ENCODE data around the gene GRK5.

Gene GRK5

DNA sequence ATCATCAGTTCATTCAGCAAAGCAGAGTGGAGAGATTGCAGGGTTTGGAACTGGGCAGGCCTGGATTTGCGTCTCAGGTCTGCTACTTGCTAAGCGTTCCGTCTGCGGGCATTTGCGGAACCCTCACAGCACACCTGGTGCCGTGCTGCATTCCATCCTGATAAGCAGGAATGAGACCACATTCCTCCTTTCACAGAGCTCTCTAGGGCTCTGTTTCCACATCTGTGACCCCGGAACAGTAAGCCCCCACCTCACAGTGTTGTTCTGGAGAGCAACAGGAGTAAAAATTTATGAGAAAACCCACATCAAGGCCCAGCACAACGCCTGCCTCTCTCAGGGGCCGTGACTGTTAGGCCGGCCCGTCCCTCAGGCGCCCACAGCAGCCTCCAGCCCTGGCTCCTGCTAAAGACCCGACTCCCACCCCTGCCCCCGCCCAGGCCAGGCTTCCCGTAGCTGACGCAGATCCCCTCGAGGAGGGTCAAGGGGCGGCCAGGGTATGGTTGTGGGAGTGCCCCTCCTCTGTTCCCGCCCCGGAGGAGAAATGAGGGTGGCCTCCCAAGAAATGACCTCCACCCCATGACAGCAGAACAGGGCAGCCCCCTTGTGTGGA is 206.2 kb downstream of the GRK5 start:
- Histone ChIP-seq H2BK120ac (ENCODE audit: low read depth, low read length) (peak overlapping the region; percentile 98), H2AFZ (ENCODE audit: low read depth, low read length) (no peak overlapping the region), H3K27ac (ENCODE audit: low read length, poor library complexity, severe bottlenecking) (no peak overlapping the region), H3K36me3 (ENCODE audit: control insufficient read depth in 1 of 2, insufficient read depth in 2 of 2, low read depth in 1 of 2, low read length in 2 of 2) (peaks cover 0 to 3% of the 10 kb centered on the region in 2 experiments), H3K27me3 (ENCODE audit: control insufficient read depth in 1 of 2, insufficient read depth in 1 of 2, low read length in 2 of 2) (no peaks in the 10 kb centered on the region), H2BK5ac (ENCODE audit: low read depth, low read length, poor library complexity, severe bottlenecking) (no peak overlapping the region), H3K23ac (ENCODE audit: low read length in 2 of 2) (peak overlapping the region in 1 of 2 experiments; percentile 11), H3K4me1 (ENCODE audit: control insufficient read depth, insufficient read depth, low read depth, low read length) (peaks cover 49% of the 10 kb centered on the region), H2AK5ac (ENCODE audit: low read length, severe bottlenecking) (no peak overlapping the region), H2BK12ac (ENCODE audit: low read length in 2 of 2) (peak overlapping the region; percentile 84 to 94), H3K4me3 (ENCODE audit: insufficient read depth in 1 of 2, low read depth in 1 of 2, low read length in 2 of 2) (no peak overlapping the region), H4K91ac (ENCODE audit: low read length) (peak overlapping the region; percentile 97), H3K4me2 (ENCODE audit: low read length, poor library complexity, severe bottlenecking) (no peak overlapping the region), H4K8ac (ENCODE audit: low read length) (peak overlapping the region; percentile 93), H3K14ac (ENCODE audit: low read length in 2 of 2) (peak overlapping the region in 1 of 2 experiments; percentile 55), H3K9me3 (ENCODE audit: control insufficient read depth, low read length) (no peaks in the 10 kb centered on the region), H2BK15ac (ENCODE audit: low read depth, poor library complexity, severe bottlenecking) (peak overlapping the region; percentile 4), H3K79me1 (replicated peaks; ENCODE audit: low read length, poor library complexity, severe bottlenecking) (peaks cover 4% of the 10 kb centered on the region), H3K9ac (ENCODE audit: low read length) (no peak overlapping the region), H3K4ac (ENCODE audit: low read depth in 1 of 2, low read length in 2 of 2) (peak overlapping the region; percentile 64 to 90), H3K18ac (ENCODE audit: low read depth in 1 of 2, low read length in 2 of 2) (peak overlapping the region; percentile 97 to 99)
- DNase-seq, result peak; percentile 97
- 14% methylated on average over 13 of the region's 20 CpGs for WGBS

DNA sequence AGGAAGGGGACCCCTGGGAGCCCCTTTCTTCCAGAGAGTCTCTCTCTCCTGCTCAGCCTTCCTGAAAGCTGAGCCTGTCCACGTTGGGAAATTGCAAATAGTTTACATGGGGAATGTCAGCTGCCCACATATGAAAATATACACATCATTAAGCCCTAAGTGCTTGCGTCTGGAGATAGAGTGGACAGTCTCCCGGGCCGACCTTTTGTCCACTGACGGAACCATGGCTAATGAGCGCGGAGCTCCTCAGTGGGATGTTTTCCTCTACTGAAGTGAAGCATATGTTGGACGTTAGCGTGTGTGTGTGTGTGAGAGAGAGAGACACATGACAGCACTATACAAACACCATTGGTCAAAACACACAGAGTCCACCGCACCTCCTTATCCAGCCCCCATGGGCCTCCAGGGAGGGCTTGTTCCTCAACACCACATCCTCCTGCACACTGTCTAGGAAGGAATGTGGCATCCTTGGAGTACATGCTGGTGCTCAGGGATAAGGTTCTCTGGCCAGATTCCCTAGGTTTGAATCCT is 206.8 kb downstream of the GRK5 start:
- no peak overlapping the region for H3K4me2 ChIP-seq (ENCODE audit: low read length, poor library complexity, severe bottlenecking)
- H2AK5ac ChIP-seq (ENCODE audit: low read length, severe bottlenecking), result no peak overlapping the region
- H3K4ac ChIP-seq (ENCODE audit: low read depth in 1 of 2, low read length in 2 of 2), result peak overlapping the region; percentile 84 to 90
- peak; percentile 100 for DNase-seq
- H3K4me3 ChIP-seq (ENCODE audit: insufficient read depth in 1 of 2, low read depth in 1 of 2, low read length in 2 of 2), result no peak overlapping the region
- peak overlapping the region; percentile 97 to 99 for H3K18ac ChIP-seq (ENCODE audit: low read depth in 1 of 2, low read length in 2 of 2)
- H2BK5ac ChIP-seq (ENCODE audit: low read depth, low read length, poor library complexity, severe bottlenecking), result no peak overlapping the region
- H3K23ac ChIP-seq (ENCODE audit: low read length in 2 of 2), result no peak overlapping the region
- H2BK120ac ChIP-seq (ENCODE audit: low read depth, low read length), result peak overlapping the region; percentile 98
- H2BK12ac ChIP-seq (ENCODE audit: low read length in 2 of 2), result no peak overlapping the region
- peaks cover 0 to 3% of the 10 kb centered on the region in 2 experiments for H3K36me3 ChIP-seq (ENCODE audit: control insufficient read depth in 1 of 2, insufficient read depth in 2 of 2, low read depth in 1 of 2, low read length in 2 of 2)
- H3K9ac ChIP-seq (ENCODE audit: low read length), result no peak overlapping the region
- H4K8ac ChIP-seq (ENCODE audit: low read length), result no peak overlapping the region
- no peak overlapping the region for H2BK15ac ChIP-seq (ENCODE audit: low read depth, poor library complexity, severe bottlenecking)
- H3K4me1 ChIP-seq (ENCODE audit: control insufficient read depth, insufficient read depth, low read depth, low read length), result peaks cover 46% of the 10 kb centered on the region
- H4K91ac ChIP-seq (ENCODE audit: low read length), result peak overlapping the region; percentile 97
- peaks cover 4% of the 10 kb centered on the region for H3K79me1 ChIP-seq (replicated peaks; ENCODE audit: low read length, poor library complexity, severe bottlenecking)
- H3K27me3 ChIP-seq (ENCODE audit: control insufficient read depth in 1 of 2, insufficient read depth in 1 of 2, low read length in 2 of 2), result no peaks in the 10 kb centered on the region
- no peak overlapping the region for H2AFZ ChIP-seq (ENCODE audit: low read depth, low read length)
- no peak overlapping the region for H3K14ac ChIP-seq (ENCODE audit: low read length in 2 of 2)
- no peak overlapping the region for H3K27ac ChIP-seq (ENCODE audit: low read length, poor library complexity, severe bottlenecking)
- WGBS, result no CpG with 5 or more reads among the region's 10 CpGs
- H3K9me3 ChIP-seq (ENCODE audit: control insufficient read depth, low read length), result no peaks in the 10 kb centered on the region

DNA sequence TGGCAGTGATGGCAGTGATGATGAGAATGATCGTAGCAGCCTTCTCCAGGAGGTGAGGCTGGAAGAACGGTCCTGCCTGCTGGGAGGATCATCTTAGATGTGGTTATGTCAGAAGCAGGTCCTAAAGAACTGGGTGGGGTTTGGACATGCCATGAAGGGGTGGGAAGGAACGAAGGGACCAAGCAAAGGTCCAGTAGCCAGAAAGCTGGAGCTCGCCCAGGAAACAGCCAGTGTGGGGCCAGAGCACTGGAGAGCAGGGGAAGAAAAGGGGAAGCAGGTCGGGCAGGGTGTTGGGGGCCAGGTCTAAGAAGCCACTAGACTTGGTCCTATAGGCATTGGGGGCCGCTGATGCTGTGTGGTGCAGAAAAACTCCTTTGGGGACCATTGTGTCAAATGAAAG is 207.8 kb downstream of the GRK5 start:
- no peak overlapping the region for H2AK5ac ChIP-seq (ENCODE audit: low read length, severe bottlenecking)
- peak overlapping the region; percentile 92 for H2BK15ac ChIP-seq (ENCODE audit: low read depth, poor library complexity, severe bottlenecking)
- peak overlapping the region; percentile 70 for H4K8ac ChIP-seq (ENCODE audit: low read length)
- no peaks in the 10 kb centered on the region for H3K27me3 ChIP-seq (ENCODE audit: control insufficient read depth in 1 of 2, insufficient read depth in 1 of 2, low read length in 2 of 2)
- peaks cover 4% of the 10 kb centered on the region for H3K79me1 ChIP-seq (replicated peaks; ENCODE audit: low read length, poor library complexity, severe bottlenecking)
- peak overlapping the region; percentile 58 to 88 for H3K18ac ChIP-seq (ENCODE audit: low read depth in 1 of 2, low read length in 2 of 2)
- H2BK12ac ChIP-seq (ENCODE audit: low read length in 2 of 2), result peak overlapping the region; percentile 79 to 91
- no peak overlapping the region for H2BK5ac ChIP-seq (ENCODE audit: low read depth, low read length, poor library complexity, severe bottlenecking)
- DNase-seq, result no peak
- H3K4me3 ChIP-seq (ENCODE audit: insufficient read depth in 1 of 2, low read depth in 1 of 2, low read length in 2 of 2), result no peak overlapping the region
- H3K4ac ChIP-seq (ENCODE audit: low read depth in 1 of 2, low read length in 2 of 2), result peak overlapping the region; percentile 71 to 84
- no peak overlapping the region for H3K4me2 ChIP-seq (ENCODE audit: low read length, poor library complexity, severe bottlenecking)
- peaks cover 0 to 3% of the 10 kb centered on the region in 2 experiments for H3K36me3 ChIP-seq (ENCODE audit: control insufficient read depth in 1 of 2, insufficient read depth in 2 of 2, low read depth in 1 of 2, low read length in 2 of 2)
- no peak overlapping the region for H2AFZ ChIP-seq (ENCODE audit: low read depth, low read length)
- WGBS, result 95% methylated on average over 6 of the region's 6 CpGs
- no peaks in the 10 kb centered on the region for H3K9me3 ChIP-seq (ENCODE audit: control insufficient read depth, low read length)
- H2BK120ac ChIP-seq (ENCODE audit: low read depth, low read length), result peak overlapping the region; percentile 50
- H3K14ac ChIP-seq (ENCODE audit: low read length in 2 of 2), result peak overlapping the region in 1 of 2 experiments; percentile 44
- H3K4me1 ChIP-seq (ENCODE audit: control insufficient read depth, insufficient read depth, low read depth, low read length), result peaks cover 38% of the 10 kb centered on the region
- H4K91ac ChIP-seq (ENCODE audit: low read length), result peak overlapping the region; percentile 76
- H3K23ac ChIP-seq (ENCODE audit: low read length in 2 of 2), result no peak overlapping the region
- H3K27ac ChIP-seq (ENCODE audit: low read length, poor library complexity, severe bottlenecking), result no peak overlapping the region
- no peak overlapping the region for H3K9ac ChIP-seq (ENCODE audit: low read length)

DNA sequence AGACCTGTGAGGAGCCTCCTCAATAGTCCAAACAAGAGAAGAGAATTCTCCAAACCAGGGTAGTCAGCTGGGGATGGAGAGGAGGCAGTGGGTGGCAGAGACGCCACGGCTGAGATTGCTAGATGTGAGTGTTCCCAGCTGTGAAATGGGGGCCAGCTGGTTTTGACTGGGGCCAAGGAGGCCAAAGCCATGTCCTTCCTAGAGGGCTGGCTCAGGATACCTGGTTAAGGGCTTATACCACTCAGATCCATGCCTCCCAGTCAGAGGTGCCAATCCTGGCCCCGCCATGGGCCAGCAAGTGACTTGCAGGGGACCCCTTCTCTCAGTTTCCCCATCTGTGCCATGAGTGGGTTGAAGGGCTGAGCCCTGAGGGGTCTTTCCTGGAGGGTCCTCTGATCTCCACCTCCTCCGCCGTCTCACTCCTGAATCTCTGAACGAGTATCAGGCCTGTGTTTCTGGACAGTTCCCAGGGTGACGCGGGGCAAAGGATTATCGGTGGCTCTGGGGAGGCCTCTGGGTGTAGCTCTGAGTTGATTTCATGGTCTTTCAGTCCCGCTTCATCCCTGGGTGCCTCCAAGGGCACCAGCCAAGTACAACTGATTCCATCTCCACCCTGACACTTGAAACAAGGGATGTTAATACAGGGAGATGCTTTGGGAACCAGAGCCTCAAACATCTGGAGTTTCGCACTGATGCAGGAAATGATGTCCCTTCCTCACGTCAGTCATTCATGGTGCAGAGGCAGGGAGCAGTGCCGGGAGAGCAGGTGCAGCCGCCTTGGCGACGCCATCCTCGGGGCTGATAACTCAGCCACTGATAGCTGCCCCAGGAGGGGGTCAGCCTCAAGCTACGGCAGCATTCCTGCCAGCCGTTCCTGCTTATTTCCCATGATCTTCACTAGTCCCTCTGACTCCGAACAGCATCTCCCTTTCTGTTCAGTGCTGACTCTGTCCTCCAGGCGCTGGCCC is 208.4 kb downstream of the GRK5 start:
- Histone ChIP-seq H3K4me3 (ENCODE audit: insufficient read depth in 1 of 2, low read depth in 1 of 2, low read length in 2 of 2) (no peak overlapping the region), H4K91ac (ENCODE audit: low read length) (peak overlapping the region; percentile 76), H2BK12ac (ENCODE audit: low read length in 2 of 2) (peak overlapping the region; percentile 90 to 91), H3K23ac (ENCODE audit: low read length in 2 of 2) (no peak overlapping the region), H3K4ac (ENCODE audit: low read depth in 1 of 2, low read length in 2 of 2) (peak overlapping the region; percentile 71 to 84), H3K79me1 (replicated peaks; ENCODE audit: low read length, poor library complexity, severe bottlenecking) (peaks cover 4% of the 10 kb centered on the region), H2AK5ac (ENCODE audit: low read length, severe bottlenecking) (no peak overlapping the region), H3K14ac (ENCODE audit: low read length in 2 of 2) (peak overlapping the region in 1 of 2 experiments; percentile 44), H4K8ac (ENCODE audit: low read length) (peak overlapping the region; percentile 27), H3K4me1 (ENCODE audit: control insufficient read depth, insufficient read depth, low read depth, low read length) (peaks cover 31% of the 10 kb centered on the region), H3K9ac (ENCODE audit: low read length) (no peak overlapping the region), H3K9me3 (ENCODE audit: control insufficient read depth, low read length) (no peaks in the 10 kb centered on the region), H2BK5ac (ENCODE audit: low read depth, low read length, poor library complexity, severe bottlenecking) (no peak overlapping the region), H3K4me2 (ENCODE audit: low read length, poor library complexity, severe bottlenecking) (no peak overlapping the region), H3K27me3 (ENCODE audit: control insufficient read depth in 1 of 2, insufficient read depth in 1 of 2, low read length in 2 of 2) (no peaks in the 10 kb centered on the region), H3K27ac (ENCODE audit: low read length, poor library complexity, severe bottlenecking) (no peak overlapping the region), H2BK15ac (ENCODE audit: low read depth, poor library complexity, severe bottlenecking) (peak overlapping the region; percentile 73), H3K18ac (ENCODE audit: low read depth in 1 of 2, low read length in 2 of 2) (peak overlapping the region; percentile 58 to 88), H2BK120ac (ENCODE audit: low read depth, low read length) (peak overlapping the region; percentile 50), H2AFZ (ENCODE audit: low read depth, low read length) (no peak overlapping the region), H3K36me3 (ENCODE audit: control insufficient read depth in 1 of 2, insufficient read depth in 2 of 2, low read depth in 1 of 2, low read length in 2 of 2) (peaks cover 0 to 3% of the 10 kb centered on the region in 2 experiments)
- DNase-seq, result no peak
- 92% methylated on average over 21 of the region's 21 CpGs for WGBS

All from mesenchymal stem cell (in vitro differentiated cells and primary cell).